HCT116 (cell line): ENCODE results near the gene TIMP3. TPM values are rescaled to one million over a fixed set of nuclear protein-coding genes. Genes with fewer than 3 reads are reported as not detected.

Experiments
- ATAC-seq: fragments of 200-7000 bp; cut with Tn5 transposase; 2 replicates; pipeline ENCODE4 v1.9.1; 2020; ENCODE audit warnings: mild to moderate bottlenecking, moderate library complexity
- BruUV-seq: library from RNA; stranded (reverse); fragments of 400-500 nt; replicated peaks from 2 replicates; lab custom pipeline; 2021; lab: Mats Ljungman, UMichigan
- CTCF ChIA-PET: fragments of 300-600 bp; sonication (Branson Sonifier 250); formaldehyde crosslinking; loops from one replicate; lab custom pipeline; 2021; ENCODE audit warnings: antibody characterized with exemption; lab: Charles Lee
- POLR2A ChIA-PET: fragments of 300-600, 350-600 bp; sonication (Branson Sonifier 250); formaldehyde crosslinking; loops from one replicate; lab custom pipeline; 2021; ENCODE audit warnings: antibody characterized with exemption; lab: Charles Lee
- RAD21 ChIA-PET, 2 experiments: fragments of 300-600 bp; sonication (Branson Sonifier 250); formaldehyde crosslinking; loops; one replicate each; lab custom pipeline; 2023; ENCODE audit warnings: low total read pairs in 2 of 2; ENCODE audit not compliant: uncharacterized antibody in 2 of 2, unreplicated experiment in 2 of 2, low non-redundant PET in 1 of 2; lab: Charles Lee
- DNase-seq: peaks from one replicate; pipeline ENCODE4 v3.0.0-alpha.2; 2010; ENCODE audit warnings: low read depth, low spot score
- H2AFZ ChIP-seq: fragments of 200-600 bp; shearing (Covaris generic), sonication (generic); 2 replicates; pipeline ENCODE4 v1.6.1; 2017; ENCODE audit warnings: low read depth, mixed run types, mixed read lengths, antibody characterized with exemption, low read length; ENCODE audit not compliant: poor library complexity, severe bottlenecking
- H3K27ac ChIP-seq: 2 replicates; pipeline ENCODE4 v1.5.1; 2012; ENCODE audit warnings: low read depth, low read length
- H3K27me3 ChIP-seq: fragments of 200-600 bp; sonication (generic); 2 replicates; pipeline ENCODE4 v1.6.1; 2016; ENCODE audit warnings: mixed run types, low read length, mixed read lengths; ENCODE audit not compliant: insufficient read depth
- H3K36me3 ChIP-seq, 2 experiments: fragments of 200-500 bp in 1 of 2; fragments of 200-600 bp in 1 of 2; sonication (Bioruptor generic) in 1 of 2; sonication (generic) in 1 of 2; 2 replicates each; pipeline versions ENCODE4 v1.5.1 to v1.6.1; 2014 to 2016; ENCODE audit warnings: low read length in 2 of 2, inconsistent platforms in 1 of 2, mixed read lengths in 1 of 2, mixed run types in 1 of 2; ENCODE audit not compliant: insufficient read depth in 2 of 2, control insufficient read depth in 1 of 2
- H3K4me1 ChIP-seq, 2 experiments: fragments of 200-600 bp in 1 of 2; sonication (generic) in 1 of 2; 2 replicates each; pipeline versions ENCODE4 v1.5.1 to v1.6.1; 2012 to 2017; ENCODE audit warnings: low read length in 2 of 2, inconsistent platforms in 1 of 2, mild to moderate bottlenecking in 1 of 2, mixed read lengths in 1 of 2, mixed run types in 1 of 2, moderate library complexity in 1 of 2; ENCODE audit not compliant: insufficient read depth in 2 of 2, control insufficient read depth in 1 of 2
- H3K4me2 ChIP-seq: fragments of 200-600 bp; sonication (generic); 2 replicates; pipeline ENCODE4 v1.6.1; 2017; ENCODE audit warnings: mixed run types, low read length, mixed read lengths
- H3K4me3 ChIP-seq, 2 experiments: fragments of 200-600 bp in 1 of 2; sonication (generic) in 1 of 2; replicated peaks in 1 of 2; 2 replicates each; pipeline ENCODE4 v1.5.1; 2011 to 2016; ENCODE audit warnings: low read length in 2 of 2, control low read depth in 1 of 2, low read depth in 1 of 2, mild to moderate bottlenecking in 1 of 2, mixed read lengths in 1 of 2, mixed run types in 1 of 2
- H3K79me2 ChIP-seq: fragments of 200-600 bp; sonication (generic); 2 replicates; pipeline ENCODE4 v1.6.1; 2017; ENCODE audit warnings: mild to moderate bottlenecking, mixed run types, low read length, moderate library complexity, mixed read lengths; ENCODE audit not compliant: insufficient read depth
- H3K9ac ChIP-seq: fragments of 200-600 bp; sonication (generic); 2 replicates; pipeline ENCODE4 v1.6.1; 2016; ENCODE audit warnings: low read length, mixed read lengths
- H3K9me2 ChIP-seq: fragments of 200-600 bp; sonication (generic), shearing (Covaris generic); 2 replicates; pipeline ENCODE4 v1.6.1; 2017; ENCODE audit warnings: mixed run types, mild to moderate bottlenecking, moderate library complexity; ENCODE audit not compliant: insufficient read depth
- H3K9me3 ChIP-seq, 2 experiments: fragments of 200-500 bp in 1 of 2; fragments of 200-600 bp in 1 of 2; sonication (Bioruptor generic) in 1 of 2; sonication (generic) in 1 of 2; 2 replicates each; pipeline ENCODE4 v1.6.1; 2014 to 2017; ENCODE audit warnings: low read length in 2 of 2, mixed read lengths in 2 of 2, inconsistent platforms in 1 of 2, low read depth in 1 of 2, mild to moderate bottlenecking in 1 of 2, mixed run types in 1 of 2, moderate library complexity in 1 of 2; ENCODE audit not compliant: control insufficient read depth in 1 of 2, insufficient read depth in 1 of 2
- H4K20me1 ChIP-seq: fragments of 200-600 bp; sonication (generic), shearing (Covaris generic); 2 replicates; pipeline ENCODE4 v1.6.1; 2017; ENCODE audit warnings: mixed run types, mild to moderate bottlenecking, moderate library complexity; ENCODE audit not compliant: insufficient read depth
- ATF3 ChIP-seq: IDR thresholded peaks from 2 replicates; pipeline ENCODE4 v1.6.1; 2012
- CBX3 ChIP-seq: IDR thresholded peaks from 2 replicates; pipeline ENCODE4 v1.6.1; 2012; ENCODE audit warnings: low read depth
- CTCF ChIP-seq, 3 experiments: fragments of 200-600 bp in 1 of 3; sonication (generic) in 1 of 3; IDR thresholded peaks in 2 of 3; conservative IDR thresholded peaks in 1 of 3; 2 replicates each; pipeline ENCODE4 v1.5.1; 2012 to 2017; ENCODE audit warnings: low read depth in 2 of 3, low read length in 2 of 3, antibody characterized with exemption in 1 of 3, borderline replicate concordance in 1 of 3, control low read depth in 1 of 3, mild to moderate bottlenecking in 1 of 3, mixed read lengths in 1 of 3, mixed run types in 1 of 3, moderate library complexity in 1 of 3; ENCODE audit not compliant: insufficient read depth in 1 of 3
- EGR1 ChIP-seq: IDR thresholded peaks from 2 replicates; pipeline ENCODE4 v1.6.1; 2012; ENCODE audit warnings: low read depth
- EZH2 ChIP-seq: fragments of 200-600 bp; sonication (generic); IDR thresholded peaks from 2 replicates; pipeline ENCODE4 v1.6.1; 2017; ENCODE audit warnings: antibody characterized with exemption, mixed run types
- EZH2phosphoT487 ChIP-seq: fragments of 200-600 bp; IDR thresholded peaks from 2 replicates; pipeline ENCODE4 v1.6.1; 2018; ENCODE audit warnings: antibody characterized with exemption, borderline replicate concordance
- FOSL1 ChIP-seq: IDR thresholded peaks from 2 replicates; pipeline ENCODE4 v1.6.1; 2012; ENCODE audit warnings: low read depth
- JUND ChIP-seq: IDR thresholded peaks from 2 replicates; pipeline ENCODE4 v1.6.1; 2012
- MAX ChIP-seq: IDR thresholded peaks from 2 replicates; pipeline ENCODE4 v1.6.1; 2012
- RAD21 ChIP-seq: IDR thresholded peaks from 2 replicates; pipeline ENCODE4 v1.6.1; 2012; ENCODE audit warnings: low read depth, mild to moderate bottlenecking
- SIN3A ChIP-seq: IDR thresholded peaks from 2 replicates; pipeline ENCODE4 v1.6.1; 2012; ENCODE audit warnings: low read depth
- SP1 ChIP-seq: IDR thresholded peaks from 2 replicates; pipeline ENCODE4 v1.6.1; 2012; ENCODE audit warnings: low read depth
- SRF ChIP-seq: IDR thresholded peaks from 2 replicates; pipeline ENCODE4 v1.6.1; 2012; ENCODE audit warnings: low read depth
- TCF7L2 ChIP-seq: IDR thresholded peaks from 2 replicates; pipeline ENCODE4 v1.7.0; 2011; ENCODE audit warnings: borderline replicate concordance, inconsistent platforms; ENCODE audit not compliant: insufficient read depth, insufficient read length; ENCODE audit errors: extremely low read depth
- YY1 ChIP-seq: IDR thresholded peaks from 2 replicates; pipeline ENCODE4 v1.6.1; 2011; ENCODE audit warnings: low read length, low read depth, moderate library complexity, mild to moderate bottlenecking; ENCODE audit not compliant: insufficient replicate concordance; ENCODE audit errors: extremely low read depth
- ZFX ChIP-seq: fragments of 450-650 bp; IDR thresholded peaks from 2 replicates; pipeline ENCODE4 v1.6.1; 2017
- ZNF274 ChIP-seq: fragments of 200-500 bp; sonication (Bioruptor generic); IDR thresholded peaks from 2 replicates; pipeline ENCODE4 v1.6.1; 2014; ENCODE audit warnings: mild to moderate bottlenecking, low read depth, low read length, inconsistent platforms
- intact Hi-C: fragments of 100-400 bp; cut with micrococcal nuclease; formaldehyde crosslinking; loops from 2 replicates; pipeline ENCODE4 v1.10.0; 2022
- total RNA-seq: library from RNA; stranded (reverse); gene quantifications from one replicate; pipeline ENCODE4 v1.2.1, GENCODE V29; 2021; ENCODE audit not compliant: unreplicated experiment
- TF ChIP-seq, protein P1 (sequence below): IDR thresholded peaks from 2 replicates; pipeline ENCODE4 v1.6.1; 2012; ENCODE audit warnings: low read depth
- TF ChIP-seq, protein P2 (sequence below): IDR thresholded peaks from 2 replicates; pipeline ENCODE4 v1.6.1; 2011; ENCODE audit warnings: mild to moderate bottlenecking, low read length, moderate library complexity; ENCODE audit not compliant: insufficient replicate concordance; ENCODE audit errors: extremely low read depth

TIMP3 gene
- total RNA-seq, 1 experiment from 2014 or later, result 2.2 TPM

DNA sequence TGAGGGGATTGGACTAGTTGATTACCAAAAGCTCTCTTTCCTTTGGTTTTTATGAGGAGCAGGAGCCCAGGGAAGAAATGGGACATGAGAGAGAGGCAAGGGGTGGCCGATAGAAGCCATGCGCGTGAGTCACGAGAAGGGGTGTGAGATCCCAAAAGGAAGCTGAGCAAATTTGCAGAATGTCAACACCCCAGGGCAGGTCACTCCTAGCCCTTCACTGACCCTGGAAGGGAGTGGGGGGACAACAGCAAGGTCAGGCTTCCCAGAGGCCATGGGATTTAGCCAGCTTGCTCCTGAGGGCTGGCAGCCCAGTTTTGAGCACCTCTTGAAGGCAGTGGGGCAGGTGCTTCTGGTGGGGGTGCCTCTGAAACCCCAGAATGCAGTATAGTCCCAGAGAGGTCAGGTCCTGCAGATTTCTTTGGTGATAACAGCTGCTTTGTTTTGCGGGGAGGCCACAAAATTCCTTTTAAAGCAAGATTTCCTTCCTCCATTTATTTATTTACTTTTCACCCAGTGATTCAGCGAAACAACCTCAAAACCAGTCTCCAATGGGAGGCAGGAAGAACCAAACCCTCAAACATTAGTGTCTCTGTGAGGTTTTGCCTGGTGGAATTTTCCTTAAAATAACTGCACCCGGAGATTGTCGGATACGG lies 40.1 kb upstream of the TIMP3 start:
- ATAC-seq, result no peak
- no peak for TF ChIP-seq EZH2phosphoT487
- TF ChIP-seq, protein P1, sequence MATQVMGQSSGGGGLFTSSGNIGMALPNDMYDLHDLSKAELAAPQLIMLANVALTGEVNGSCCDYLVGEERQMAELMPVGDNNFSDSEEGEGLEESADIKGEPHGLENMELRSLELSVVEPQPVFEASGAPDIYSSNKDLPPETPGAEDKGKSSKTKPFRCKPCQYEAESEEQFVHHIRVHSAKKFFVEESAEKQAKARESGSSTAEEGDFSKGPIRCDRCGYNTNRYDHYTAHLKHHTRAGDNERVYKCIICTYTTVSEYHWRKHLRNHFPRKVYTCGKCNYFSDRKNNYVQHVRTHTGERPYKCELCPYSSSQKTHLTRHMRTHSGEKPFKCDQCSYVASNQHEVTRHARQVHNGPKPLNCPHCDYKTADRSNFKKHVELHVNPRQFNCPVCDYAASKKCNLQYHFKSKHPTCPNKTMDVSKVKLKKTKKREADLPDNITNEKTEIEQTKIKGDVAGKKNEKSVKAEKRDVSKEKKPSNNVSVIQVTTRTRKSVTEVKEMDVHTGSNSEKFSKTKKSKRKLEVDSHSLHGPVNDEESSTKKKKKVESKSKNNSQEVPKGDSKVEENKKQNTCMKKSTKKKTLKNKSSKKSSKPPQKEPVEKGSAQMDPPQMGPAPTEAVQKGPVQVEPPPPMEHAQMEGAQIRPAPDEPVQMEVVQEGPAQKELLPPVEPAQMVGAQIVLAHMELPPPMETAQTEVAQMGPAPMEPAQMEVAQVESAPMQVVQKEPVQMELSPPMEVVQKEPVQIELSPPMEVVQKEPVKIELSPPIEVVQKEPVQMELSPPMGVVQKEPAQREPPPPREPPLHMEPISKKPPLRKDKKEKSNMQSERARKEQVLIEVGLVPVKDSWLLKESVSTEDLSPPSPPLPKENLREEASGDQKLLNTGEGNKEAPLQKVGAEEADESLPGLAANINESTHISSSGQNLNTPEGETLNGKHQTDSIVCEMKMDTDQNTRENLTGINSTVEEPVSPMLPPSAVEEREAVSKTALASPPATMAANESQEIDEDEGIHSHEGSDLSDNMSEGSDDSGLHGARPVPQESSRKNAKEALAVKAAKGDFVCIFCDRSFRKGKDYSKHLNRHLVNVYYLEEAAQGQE, result no peak
- no peak for TF ChIP-seq SIN3A
- TF ChIP-seq ZFX, result no peak
- no peak for TF ChIP-seq ZNF274
- no peak for TF ChIP-seq SRF
- no peak for TF ChIP-seq EZH2
- TF ChIP-seq EGR1, result no peak
- no peak for TF ChIP-seq JUND
- no peak for TF ChIP-seq CTCF (IDR thresholded peaks at IDR 0.05 in 2 of 3, conservative IDR thresholded peaks at IDR 0.05 in 1 of 3; ENCODE audit: borderline replicate concordance in 1 of 3, insufficient read depth in 1 of 3, low read depth in 2 of 3, low read length in 2 of 3)
- TF ChIP-seq ATF3, result no peak
- no peak for TF ChIP-seq CBX3
- no peak for TF ChIP-seq FOSL1
- no peak for TF ChIP-seq MAX
- TF ChIP-seq, protein P2, sequence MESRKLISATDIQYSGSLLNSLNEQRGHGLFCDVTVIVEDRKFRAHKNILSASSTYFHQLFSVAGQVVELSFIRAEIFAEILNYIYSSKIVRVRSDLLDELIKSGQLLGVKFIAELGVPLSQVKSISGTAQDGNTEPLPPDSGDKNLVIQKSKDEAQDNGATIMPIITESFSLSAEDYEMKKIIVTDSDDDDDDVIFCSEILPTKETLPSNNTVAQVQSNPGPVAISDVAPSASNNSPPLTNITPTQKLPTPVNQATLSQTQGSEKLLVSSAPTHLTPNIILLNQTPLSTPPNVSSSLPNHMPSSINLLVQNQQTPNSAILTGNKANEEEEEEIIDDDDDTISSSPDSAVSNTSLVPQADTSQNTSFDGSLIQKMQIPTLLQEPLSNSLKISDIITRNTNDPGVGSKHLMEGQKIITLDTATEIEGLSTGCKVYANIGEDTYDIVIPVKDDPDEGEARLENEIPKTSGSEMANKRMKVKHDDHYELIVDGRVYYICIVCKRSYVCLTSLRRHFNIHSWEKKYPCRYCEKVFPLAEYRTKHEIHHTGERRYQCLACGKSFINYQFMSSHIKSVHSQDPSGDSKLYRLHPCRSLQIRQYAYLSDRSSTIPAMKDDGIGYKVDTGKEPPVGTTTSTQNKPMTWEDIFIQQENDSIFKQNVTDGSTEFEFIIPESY, result no peak
- TF ChIP-seq YY1, result no peak
- no peak for TF ChIP-seq TCF7L2
- TF ChIP-seq RAD21, result no peak
- no peak for TF ChIP-seq SP1
- CTCF ChIA-PET, result no interaction called here
- RAD21 ChIA-PET, result no interaction called here
- no peaks in the 10 kb centered on the region for H3K79me2 ChIP-seq
- H4K20me1 ChIP-seq, result no peaks in the 10 kb centered on the region
- no peaks in the 10 kb centered on the region for H3K36me3 ChIP-seq
- no peak for DNase-seq
- H3K9me3 ChIP-seq, result no peaks in the 10 kb centered on the region
- no peak overlapping the region for H3K4me3 ChIP-seq
- H2AFZ ChIP-seq, result no peak overlapping the region
- intact Hi-C loops, result no loop called here
- no peak overlapping the region for H3K27ac ChIP-seq
- H3K9me2 ChIP-seq, result no peaks in the 10 kb centered on the region
- H3K27me3 ChIP-seq, result no peaks in the 10 kb centered on the region; the same call in 1 of the 2 replicates
- H3K4me2 ChIP-seq, result no peak overlapping the region
- H3K9ac ChIP-seq, result no peak overlapping the region
- BruUV-seq, result no TSS peak
- H3K4me1 ChIP-seq, result no peaks in the 10 kb centered on the region
- POLR2A ChIA-PET, result no interaction called here
